ENCODE measurements around the gene MPZL2. TPM values are rescaled to one million over a fixed set of nuclear protein-coding genes. Genes with fewer than 3 reads are reported as not detected.

Gene MPZL2
- total and polyA plus RNA-seq, 10 of the 15 experiments (the other 5 are each of a cell fraction or from before 2014, with no cell fraction given): 0.81 to 4.8 (median 3.1) TPM

- FAIRE-seq: no peak
- ChIA-PET RAD21 (ENCODE audit: unreplicated experiment) (interaction anchor here (1.0 to 1.3 kb wide), 2 partner anchors 16 to 69 kb away, joined by 3 read pairs; partner anchors contain the start of gene MPZL3), CTCF (interaction anchor here (0.5 to 2.3 kb wide), 3 partner anchors 8 to 91 kb away, joined by 3 to 14 read pairs (median 4); partner anchors contain the start of gene SCN2B), SMC1A (ENCODE audit: uncharacterized antibody, unreplicated experiment) (interaction anchor here (1.3 to 10.2 kb wide), 5 partner anchors 8 to 69 kb away, joined by 4 to 56 read pairs (median 6); no protein-coding TSS in a partner anchor), POLR2A (interaction anchor here (1.1 kb wide), 1 partner anchor 25 kb away, joined by 3 read pairs; no protein-coding TSS in a partner anchor)
- intact Hi-C loops (cut with micrococcal nuclease; ENCODE audit: unreplicated experiment) (no loop called here), in situ Hi-C loops (cut with MboI) (no loop called here)
- BruUV-seq (replicated peaks): no TSS peak
- peaks cover 9% of the 10 kb centered on the region for H3K4me1 ChIP-seq (ENCODE audit: control insufficient read depth, insufficient read depth, low read length)
- ATAC-seq: peak; percentile 72
- no peak overlapping the region for H2AFZ ChIP-seq (ENCODE audit: control insufficient read depth, low read depth, low read length)
- no peak overlapping the region for H3K4me3 ChIP-seq
- TF ChIP-seq ZBTB40 (IDR thresholded peaks at IDR 0.05; ENCODE audit: borderline replicate concordance) (no peak), PAX8 (IDR thresholded peaks at IDR 0.05) (no peak), PML (IDR thresholded peaks at IDR 0.05; ENCODE audit: low read length) (no peak), ASH2L (IDR thresholded peaks at IDR 0.05; ENCODE audit: borderline replicate concordance, low read depth) (no peak), DPF2 (IDR thresholded peaks at IDR 0.05) (no peak), CBFB (IDR thresholded peaks at IDR 0.05; ENCODE audit: low read depth) (no peak), IKZF1 (conservative IDR thresholded peaks at IDR 0.05) (no peak), EGR1 (IDR thresholded peaks at IDR 0.05; ENCODE audit: borderline replicate concordance in 1 of 2, low read depth in 2 of 2, low read length in 2 of 2) (no peak), FOS (IDR thresholded peaks at IDR 0.05; ENCODE audit: borderline replicate concordance, extremely low read depth, insufficient read length) (no peak), IKZF2 (IDR thresholded peaks at IDR 0.05) (no peak)
- TF ChIP-seq, protein P1, sequence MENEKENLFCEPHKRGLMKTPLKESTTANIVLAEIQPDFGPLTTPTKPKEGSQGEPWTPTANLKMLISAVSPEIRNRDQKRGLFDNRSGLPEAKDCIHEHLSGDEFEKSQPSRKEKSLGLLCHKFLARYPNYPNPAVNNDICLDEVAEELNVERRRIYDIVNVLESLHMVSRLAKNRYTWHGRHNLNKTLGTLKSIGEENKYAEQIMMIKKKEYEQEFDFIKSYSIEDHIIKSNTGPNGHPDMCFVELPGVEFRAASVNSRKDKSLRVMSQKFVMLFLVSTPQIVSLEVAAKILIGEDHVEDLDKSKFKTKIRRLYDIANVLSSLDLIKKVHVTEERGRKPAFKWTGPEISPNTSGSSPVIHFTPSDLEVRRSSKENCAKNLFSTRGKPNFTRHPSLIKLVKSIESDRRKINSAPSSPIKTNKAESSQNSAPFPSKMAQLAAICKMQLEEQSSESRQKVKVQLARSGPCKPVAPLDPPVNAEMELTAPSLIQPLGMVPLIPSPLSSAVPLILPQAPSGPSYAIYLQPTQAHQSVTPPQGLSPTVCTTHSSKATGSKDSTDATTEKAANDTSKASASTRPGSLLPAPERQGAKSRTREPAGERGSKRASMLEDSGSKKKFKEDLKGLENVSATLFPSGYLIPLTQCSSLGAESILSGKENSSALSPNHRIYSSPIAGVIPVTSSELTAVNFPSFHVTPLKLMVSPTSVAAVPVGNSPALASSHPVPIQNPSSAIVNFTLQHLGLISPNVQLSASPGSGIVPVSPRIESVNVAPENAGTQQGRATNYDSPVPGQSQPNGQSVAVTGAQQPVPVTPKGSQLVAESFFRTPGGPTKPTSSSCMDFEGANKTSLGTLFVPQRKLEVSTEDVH (IDR thresholded peaks at IDR 0.05; ENCODE audit: low read depth, partially characterized antibody): no peak
- H3K4me2 ChIP-seq (ENCODE audit: control insufficient read depth, insufficient read depth): no peak overlapping the region
- 18% methylated on average over 4 of the region's 4 CpGs for whole genome bisulfite sequencing (ENCODE audit: insufficient coverage, insufficient replicate concordance, low lambda C conversion rate, missing lambda C conversion rate)
- H3K9ac ChIP-seq (ENCODE audit: control insufficient read depth, insufficient read depth, low read length): no peak overlapping the region
- no peaks in the 10 kb centered on the region for H3K79me2 ChIP-seq (ENCODE audit: control insufficient read depth, insufficient read depth, low read length)
- no peaks in the 10 kb centered on the region for H4K20me1 ChIP-seq (ENCODE audit: control insufficient read depth, insufficient read depth)
- no peaks in the 10 kb centered on the region for H3K36me3 ChIP-seq (ENCODE audit: control insufficient read depth in 2 of 2, insufficient read depth in 2 of 2, low read length in 1 of 2)
- H3K27me3 ChIP-seq (replicated peaks in 1 of 2; ENCODE audit: control insufficient read depth in 2 of 2, insufficient read depth in 2 of 2, low read length in 1 of 2): peaks cover 0 to 11% of the 10 kb centered on the region in 2 experiments; a peak in 1 of 4 replicates
- DNase-seq (ENCODE audit: low read depth, low spot score): no peak
- no peak overlapping the region for H3K27ac ChIP-seq (ENCODE audit: control insufficient read depth, insufficient read depth)
- H3K9me3 ChIP-seq (replicated peaks; ENCODE audit: control insufficient read depth, insufficient read depth, low read length): no peaks in the 10 kb centered on the region
Measured at GRCh38 chr11:118267486-118267885, 3.4 kb upstream of the MPZL2 start.

Measured in GM12878 (cell line).